HCT116 (cell line): ENCODE data around the gene SEMA3E. TPM values are rescaled to one million over a fixed set of nuclear protein-coding genes. Genes with fewer than 3 reads are reported as not detected.

ENCODE experiments used
- ATAC-seq: fragments of 200-7000 bp; cut with Tn5 transposase; 2 replicates; pipeline ENCODE4 v1.9.1; 2020; ENCODE audit warnings: mild to moderate bottlenecking, moderate library complexity
- BruUV-seq: library from RNA; stranded (reverse); fragments of 400-500 nt; replicated peaks from 2 replicates; lab custom pipeline; 2021; lab: Mats Ljungman, UMichigan
- CTCF ChIA-PET: fragments of 300-600 bp; sonication (Branson Sonifier 250); formaldehyde crosslinking; loops from one replicate; lab custom pipeline; 2021; ENCODE audit warnings: antibody characterized with exemption; lab: Charles Lee
- POLR2A ChIA-PET: fragments of 300-600, 350-600 bp; sonication (Branson Sonifier 250); formaldehyde crosslinking; loops from one replicate; lab custom pipeline; 2021; ENCODE audit warnings: antibody characterized with exemption; lab: Charles Lee
- RAD21 ChIA-PET, 2 experiments: fragments of 300-600 bp; sonication (Branson Sonifier 250); formaldehyde crosslinking; loops; one replicate each; lab custom pipeline; 2023; ENCODE audit warnings: low total read pairs in 2 of 2; ENCODE audit not compliant: uncharacterized antibody in 2 of 2, unreplicated experiment in 2 of 2, low non-redundant PET in 1 of 2; lab: Charles Lee
- DNase-seq: peaks from one replicate; pipeline ENCODE4 v3.0.0-alpha.2; 2010; ENCODE audit warnings: low read depth, low spot score
- H2AFZ ChIP-seq: fragments of 200-600 bp; shearing (Covaris generic), sonication (generic); 2 replicates; pipeline ENCODE4 v1.6.1; 2017; ENCODE audit warnings: low read depth, mixed run types, mixed read lengths, antibody characterized with exemption, low read length; ENCODE audit not compliant: poor library complexity, severe bottlenecking
- H3K27ac ChIP-seq: 2 replicates; pipeline ENCODE4 v1.5.1; 2012; ENCODE audit warnings: low read depth, low read length
- H3K27me3 ChIP-seq: fragments of 200-600 bp; sonication (generic); 2 replicates; pipeline ENCODE4 v1.6.1; 2016; ENCODE audit warnings: mixed run types, low read length, mixed read lengths; ENCODE audit not compliant: insufficient read depth
- H3K36me3 ChIP-seq, 2 experiments: fragments of 200-500 bp in 1 of 2; fragments of 200-600 bp in 1 of 2; sonication (Bioruptor generic) in 1 of 2; sonication (generic) in 1 of 2; 2 replicates each; pipeline versions ENCODE4 v1.5.1 to v1.6.1; 2014 to 2016; ENCODE audit warnings: low read length in 2 of 2, inconsistent platforms in 1 of 2, mixed read lengths in 1 of 2, mixed run types in 1 of 2; ENCODE audit not compliant: insufficient read depth in 2 of 2, control insufficient read depth in 1 of 2
- H3K4me1 ChIP-seq, 2 experiments: fragments of 200-600 bp in 1 of 2; sonication (generic) in 1 of 2; 2 replicates each; pipeline versions ENCODE4 v1.5.1 to v1.6.1; 2012 to 2017; ENCODE audit warnings: low read length in 2 of 2, inconsistent platforms in 1 of 2, mild to moderate bottlenecking in 1 of 2, mixed read lengths in 1 of 2, mixed run types in 1 of 2, moderate library complexity in 1 of 2; ENCODE audit not compliant: insufficient read depth in 2 of 2, control insufficient read depth in 1 of 2
- H3K4me2 ChIP-seq: fragments of 200-600 bp; sonication (generic); 2 replicates; pipeline ENCODE4 v1.6.1; 2017; ENCODE audit warnings: mixed run types, low read length, mixed read lengths
- H3K4me3 ChIP-seq, 2 experiments: fragments of 200-600 bp in 1 of 2; sonication (generic) in 1 of 2; replicated peaks in 1 of 2; 2 replicates each; pipeline ENCODE4 v1.5.1; 2011 to 2016; ENCODE audit warnings: low read length in 2 of 2, control low read depth in 1 of 2, low read depth in 1 of 2, mild to moderate bottlenecking in 1 of 2, mixed read lengths in 1 of 2, mixed run types in 1 of 2
- H3K79me2 ChIP-seq: fragments of 200-600 bp; sonication (generic); 2 replicates; pipeline ENCODE4 v1.6.1; 2017; ENCODE audit warnings: mild to moderate bottlenecking, mixed run types, low read length, moderate library complexity, mixed read lengths; ENCODE audit not compliant: insufficient read depth
- H3K9ac ChIP-seq: fragments of 200-600 bp; sonication (generic); 2 replicates; pipeline ENCODE4 v1.6.1; 2016; ENCODE audit warnings: low read length, mixed read lengths
- H3K9me2 ChIP-seq: fragments of 200-600 bp; sonication (generic), shearing (Covaris generic); 2 replicates; pipeline ENCODE4 v1.6.1; 2017; ENCODE audit warnings: mixed run types, mild to moderate bottlenecking, moderate library complexity; ENCODE audit not compliant: insufficient read depth
- H3K9me3 ChIP-seq, 2 experiments: fragments of 200-500 bp in 1 of 2; fragments of 200-600 bp in 1 of 2; sonication (Bioruptor generic) in 1 of 2; sonication (generic) in 1 of 2; 2 replicates each; pipeline ENCODE4 v1.6.1; 2014 to 2017; ENCODE audit warnings: low read length in 2 of 2, mixed read lengths in 2 of 2, inconsistent platforms in 1 of 2, low read depth in 1 of 2, mild to moderate bottlenecking in 1 of 2, mixed run types in 1 of 2, moderate library complexity in 1 of 2; ENCODE audit not compliant: control insufficient read depth in 1 of 2, insufficient read depth in 1 of 2
- H4K20me1 ChIP-seq: fragments of 200-600 bp; sonication (generic), shearing (Covaris generic); 2 replicates; pipeline ENCODE4 v1.6.1; 2017; ENCODE audit warnings: mixed run types, mild to moderate bottlenecking, moderate library complexity; ENCODE audit not compliant: insufficient read depth
- CBX3 ChIP-seq: IDR thresholded peaks from 2 replicates; pipeline ENCODE4 v1.6.1; 2012; ENCODE audit warnings: low read depth
- CTCF ChIP-seq, 3 experiments: fragments of 200-600 bp in 1 of 3; sonication (generic) in 1 of 3; IDR thresholded peaks in 2 of 3; conservative IDR thresholded peaks in 1 of 3; 2 replicates each; pipeline ENCODE4 v1.5.1; 2012 to 2017; ENCODE audit warnings: low read depth in 2 of 3, low read length in 2 of 3, antibody characterized with exemption in 1 of 3, borderline replicate concordance in 1 of 3, control low read depth in 1 of 3, mild to moderate bottlenecking in 1 of 3, mixed read lengths in 1 of 3, mixed run types in 1 of 3, moderate library complexity in 1 of 3; ENCODE audit not compliant: insufficient read depth in 1 of 3
- EGR1 ChIP-seq: IDR thresholded peaks from 2 replicates; pipeline ENCODE4 v1.6.1; 2012; ENCODE audit warnings: low read depth
- FOSL1 ChIP-seq: IDR thresholded peaks from 2 replicates; pipeline ENCODE4 v1.6.1; 2012; ENCODE audit warnings: low read depth
- JUND ChIP-seq: IDR thresholded peaks from 2 replicates; pipeline ENCODE4 v1.6.1; 2012
- POLR2A ChIP-seq: IDR thresholded peaks from 2 replicates; pipeline ENCODE4 v1.7.0; 2011; ENCODE audit warnings: borderline replicate concordance; ENCODE audit not compliant: insufficient read depth, insufficient read length; ENCODE audit errors: extremely low read depth
- REST ChIP-seq: IDR thresholded peaks from 2 replicates; pipeline ENCODE4 v1.6.1; 2012; ENCODE audit warnings: low read depth
- SIN3A ChIP-seq: IDR thresholded peaks from 2 replicates; pipeline ENCODE4 v1.6.1; 2012; ENCODE audit warnings: low read depth
- SRF ChIP-seq: IDR thresholded peaks from 2 replicates; pipeline ENCODE4 v1.6.1; 2012; ENCODE audit warnings: low read depth
- TCF7L2 ChIP-seq: IDR thresholded peaks from 2 replicates; pipeline ENCODE4 v1.7.0; 2011; ENCODE audit warnings: borderline replicate concordance, inconsistent platforms; ENCODE audit not compliant: insufficient read depth, insufficient read length; ENCODE audit errors: extremely low read depth
- YY1 ChIP-seq: IDR thresholded peaks from 2 replicates; pipeline ENCODE4 v1.6.1; 2011; ENCODE audit warnings: low read length, low read depth, moderate library complexity, mild to moderate bottlenecking; ENCODE audit not compliant: insufficient replicate concordance; ENCODE audit errors: extremely low read depth
- ZFX ChIP-seq: fragments of 450-650 bp; IDR thresholded peaks from 2 replicates; pipeline ENCODE4 v1.6.1; 2017
- ZNF274 ChIP-seq: fragments of 200-500 bp; sonication (Bioruptor generic); IDR thresholded peaks from 2 replicates; pipeline ENCODE4 v1.6.1; 2014; ENCODE audit warnings: mild to moderate bottlenecking, low read depth, low read length, inconsistent platforms
- intact Hi-C: fragments of 100-400 bp; cut with micrococcal nuclease; formaldehyde crosslinking; loops from 2 replicates; pipeline ENCODE4 v1.10.0; 2022
- total RNA-seq: library from RNA; stranded (reverse); gene quantifications from one replicate; pipeline ENCODE4 v1.2.1, GENCODE V29; 2021; ENCODE audit not compliant: unreplicated experiment

The SEMA3E gene
- total RNA-seq, 1 experiment from 2014 or later, result 1.6 TPM

- TF ChIP-seq REST (no peak), TCF7L2 (no peak), SRF (no peak), ZNF274 (no peak)
These were observed 98.8 kb downstream of the SEMA3E start (continued) for GRCh38 chr7:83550100-83550499.

GRCh38 chr7:83548250-83548649 lies 100.7 kb downstream of the SEMA3E start:
- Histone ChIP-seq H3K27ac (no peak overlapping the region), H3K9ac (no peak overlapping the region), H4K20me1 (no peaks in the 10 kb centered on the region), H3K36me3 (no peaks in the 10 kb centered on the region), H3K9me2 (no peaks in the 10 kb centered on the region; the same call in 1 of the 2 replicates), H3K79me2 (no peaks in the 10 kb centered on the region), H2AFZ (no peak overlapping the region), H3K4me1 (peaks cover 4 to 7% of the 10 kb centered on the region in 2 experiments; a peak in 3 of 4 replicates), H3K9me3 (no peaks in the 10 kb centered on the region), H3K4me3 (no peak overlapping the region), H3K27me3 (no peaks in the 10 kb centered on the region), H3K4me2 (no peak overlapping the region)
- ATAC-seq (no peak), DNase-seq (no peak)
- ChIA-PET CTCF (no interaction called here), RAD21 (no interaction called here), POLR2A (no interaction called here)
- intact Hi-C loops, result no loop called here
- no peak for TF ChIP-seq FOSL1
- TF ChIP-seq ZFX, result no peak
- no peak for TF ChIP-seq POLR2A
- no peak for TF ChIP-seq SRF
- TF ChIP-seq CBX3, result no peak
- TF ChIP-seq YY1, result no peak
- TF ChIP-seq SIN3A, result no peak
- no peak for TF ChIP-seq CTCF (IDR thresholded peaks at IDR 0.05 in 2 of 3, conservative IDR thresholded peaks at IDR 0.05 in 1 of 3; ENCODE audit: borderline replicate concordance in 1 of 3, insufficient read depth in 1 of 3, low read depth in 2 of 3, low read length in 2 of 3)
- no peak for TF ChIP-seq JUND
- no peak for TF ChIP-seq EGR1
- no TSS peak for BruUV-seq
